ENCODE measurements around the gene FLNC.

The FLNC gene

GRCh38 chr7:128827971-128828711, 2.1 kb upstream of the FLNC start:
- no peak for TF ChIP-seq CTCF (IDR thresholded peaks at IDR 0.05)
- no peak for TF ChIP-seq ZFX (IDR thresholded peaks at IDR 0.05; ENCODE audit: borderline replicate concordance)
- H3K27ac ChIP-seq, result no peak overlapping the region

GRCh38 chr7:128829391-128830166, 627 bp upstream of the FLNC start:
- TF ChIP-seq ZFX (IDR thresholded peaks at IDR 0.05; ENCODE audit: borderline replicate concordance) (no peak), CTCF (IDR thresholded peaks at IDR 0.05) (no peak)
- no peak overlapping the region for H3K27ac ChIP-seq

GRCh38 chr7:128831178-128831993, 1.2 kb downstream of the FLNC start:
- H3K27ac ChIP-seq, result no peak overlapping the region
- TF ChIP-seq ZFX (IDR thresholded peaks at IDR 0.05; ENCODE audit: borderline replicate concordance) (no peak), CTCF (IDR thresholded peaks at IDR 0.05) (no peak)

- H3K27ac ChIP-seq, result no peak overlapping the region
These were observed 2.0 kb downstream of the FLNC start for GRCh38 chr7:128831994-128832879.

GRCh38 chr7:128832880-128833147, 2.6 kb downstream of the FLNC start:
- TF ChIP-seq ZFX (IDR thresholded peaks at IDR 0.05; ENCODE audit: borderline replicate concordance), result no peak
- TF ChIP-seq CTCF (IDR thresholded peaks at IDR 0.05), result no peak
- H3K27ac ChIP-seq, result no peak overlapping the region

More at GRCh38 chr7:128831994-128832879, 2.0 kb downstream of the FLNC start:
- TF ChIP-seq CTCF (IDR thresholded peaks at IDR 0.05), result no peak
- TF ChIP-seq ZFX (IDR thresholded peaks at IDR 0.05; ENCODE audit: borderline replicate concordance), result no peak

- H3K27ac ChIP-seq, result no peak overlapping the region
- TF ChIP-seq ZFX (IDR thresholded peaks at IDR 0.05; ENCODE audit: borderline replicate concordance), result no peak
These were observed 3.1 kb downstream of the FLNC start for GRCh38 chr7:128833148-128833945.

Data from 22Rv1 (cell line).